H1 (cell line): ENCODE measurements around the gene ARL6IP5. TPM values are rescaled to one million over a fixed set of nuclear protein-coding genes. Genes with fewer than 3 reads are reported as not detected.

ENCODE experiments used
- BCL11A ChIP-seq, 2 experiments: IDR thresholded peaks; one replicate each; pipeline ENCODE4 v1.6.1; 2011; ENCODE audit warnings: low read depth in 2 of 2, low read length in 2 of 2, mild to moderate bottlenecking in 2 of 2
- CHD7 ChIP-seq: fragments of 300-600 bp; sonication (generic); IDR thresholded peaks from 2 replicates; pipeline ENCODE4 v1.7.1; 2012; ENCODE audit warnings: low read length, moderate library complexity, mild to moderate bottlenecking, inconsistent platforms; ENCODE audit not compliant: insufficient replicate concordance
- CTCF ChIP-seq, 3 experiments: IDR thresholded peaks; 1 replicate in 2 of 3; 2 replicates in 1 of 3; pipeline versions ENCODE4 v1.5.1 to v1.6.1; 2011; ENCODE audit warnings: low read length in 3 of 3, mild to moderate bottlenecking in 3 of 3, inconsistent platforms in 2 of 3, low read depth in 1 of 3, moderate library complexity in 1 of 3; ENCODE audit not compliant: insufficient read depth in 1 of 3; ENCODE audit errors: control extremely low read depth in 1 of 3
- JUN ChIP-seq: IDR thresholded peaks from 2 replicates; pipeline ENCODE4 v1.6.1; 2011; ENCODE audit warnings: low read depth, mild to moderate bottlenecking, improper control_type of control experiment, low read length
- polyA plus RNA-seq, 7 experiments: library from polyadenylated mRNA; depleted of rRNA in 3 of 7; stranded (reverse) in 5 of 7; unstranded in 2 of 7; fragments of >200 nt in 5 of 7; fragments of 200-250 nt in 2 of 7; gene quantifications; 1 replicate in 5 of 7; 2 replicates in 1 of 7; 4 replicates in 1 of 7; pipeline versions ENCODE4 v1.2.1 to v1.2.3, GENCODE V29; 2011 to 2013; ENCODE audit warnings: missing spikeins in 2 of 7, mixed read lengths in 2 of 7
- total RNA-seq: library from RNA; stranded (reverse); fragmentation: NEBNext Ultra II Directional; extraction: Animal tissue kit (Norgen Biotek cat#: 25700); gene quantifications from 2 replicates; pipeline ENCODE4 v1.2.1, GENCODE V29; 2021

ARL6IP5 gene
- total and polyA plus RNA-seq, 2 of the 8 experiments (the other 6 are each of a cell fraction or from before 2014, with no cell fraction given) = 24.9 to 30.1 TPM

GRCh38 chr3:69115731-69116130 is 31.0 kb downstream of the ARL6IP5 start (continued):
- no peak for TF ChIP-seq CHD7
- no peak for TF ChIP-seq CTCF (IDR thresholded peaks at IDR 0.05; ENCODE audit: control extremely low read depth in 1 of 3, insufficient read depth in 1 of 3, low read depth in 1 of 3, low read length in 3 of 3)
- TF ChIP-seq JUN = no peak
- no peak for TF ChIP-seq BCL11A (IDR thresholded peaks at IDR 0.05; ENCODE audit: low read depth in 2 of 2, low read length in 2 of 2)
